K562 (cell line): ENCODE results near the gene ZNF669. TPM values are rescaled to one million over a fixed set of nuclear protein-coding genes. Genes with fewer than 3 reads are reported as not detected.

Experiments used
- CHCHD3 ChIP-seq: fragments of 250-450 bp; sonication (Bioruptor Pico); IDR thresholded peaks from 2 replicates; pipeline ENCODE4 v2.1.2; 2022; ENCODE audit warnings: mild to moderate bottlenecking
- RCOR1 ChIP-seq, 2 experiments: IDR thresholded peaks; 2 replicates each; pipeline ENCODE4 v1.6.1; 2012; ENCODE audit warnings: low read depth in 2 of 2, low read length in 2 of 2, borderline replicate concordance in 1 of 2, improper control_type of control experiment in 1 of 2
- ZNF584 ChIP-seq: fragments of 200-800 bp; sonication (Bioruptor generic); IDR thresholded peaks from 2 replicates; pipeline ENCODE4 v1.6.1; 2016; ENCODE audit warnings: low read depth, mild to moderate bottlenecking, missing genetic modification characterization, missing compliant biosample characterization
- polyA plus RNA-seq, 8 experiments: library from polyadenylated mRNA; depleted of rRNA in 4 of 8; stranded (reverse) in 5 of 8; unstranded in 3 of 8; fragments of >200 nt; fragmentation: Nextera tagmentation in 2 of 8; fragmentation: Illumina TruSeq in 1 of 8; extraction: Ambion mirVana in 2 of 8; extraction: Trizol in 1 of 8; gene quantifications; 2 replicates each; pipeline versions ENCODE4 v1.2.1 to v1.2.3, GENCODE V29; 2011 to 2014; ENCODE audit warnings: inconsistent platforms in 1 of 8, missing spikeins in 1 of 8
- total RNA-seq, 7 experiments: library from RNA; depleted of rRNA in 6 of 7; stranded (reverse); fragments of >200 nt in 6 of 7; fragmentation: Illumina TruSeq in 2 of 7; extraction: Trizol in 2 of 7; gene quantifications; 2 replicates each; pipeline versions ENCODE4 v1.2.1 to v1.2.3, GENCODE V29; 2011 to 2021; ENCODE audit warnings: low replicate concordance in 1 of 7
- TF ChIP-seq, protein P1 (sequence below): fragments of 200-800 bp; sonication (Bioruptor generic); IDR thresholded peaks from 2 replicates; pipeline ENCODE4 v1.6.1; 2016; ENCODE audit warnings: missing genetic modification characterization, missing compliant biosample characterization
- TF ChIP-seq, protein P2 (sequence below), 2 experiments: fragments of 450-650 bp in 1 of 2; sonication (generic) in 1 of 2; formaldehyde crosslinking in 1 of 2; IDR thresholded peaks in 1 of 2; conservative IDR thresholded peaks in 1 of 2; 2 replicates each; pipeline versions ENCODE4 v1.6.1 to v1.8.1; 2016 to 2023; ENCODE audit warnings: mild to moderate bottlenecking in 2 of 2, moderate library complexity in 2 of 2, inconsistent platforms in 1 of 2, missing genetic modification reagents in 1 of 2
- TF ChIP-seq, protein P3 (sequence below): fragments of 200-800 bp; sonication (Bioruptor generic); IDR thresholded peaks from 2 replicates; pipeline ENCODE4 v1.6.1; 2017; ENCODE audit warnings: missing genetic modification characterization, missing compliant biosample characterization
- TF ChIP-seq, protein P4 (sequence below): sonication (generic); formaldehyde crosslinking; IDR thresholded peaks from 2 replicates; pipeline ENCODE4 v1.8.0; 2022; ENCODE audit warnings: mild to moderate bottlenecking, missing genetic modification reagents

Gene ZNF669
- total and polyA plus RNA-seq, 9 of the 15 experiments (the other 6 are each of a cell fraction or from before 2014, with no cell fraction given), result 5.3 to 18.3 (median 10.2) TPM

DNA sequence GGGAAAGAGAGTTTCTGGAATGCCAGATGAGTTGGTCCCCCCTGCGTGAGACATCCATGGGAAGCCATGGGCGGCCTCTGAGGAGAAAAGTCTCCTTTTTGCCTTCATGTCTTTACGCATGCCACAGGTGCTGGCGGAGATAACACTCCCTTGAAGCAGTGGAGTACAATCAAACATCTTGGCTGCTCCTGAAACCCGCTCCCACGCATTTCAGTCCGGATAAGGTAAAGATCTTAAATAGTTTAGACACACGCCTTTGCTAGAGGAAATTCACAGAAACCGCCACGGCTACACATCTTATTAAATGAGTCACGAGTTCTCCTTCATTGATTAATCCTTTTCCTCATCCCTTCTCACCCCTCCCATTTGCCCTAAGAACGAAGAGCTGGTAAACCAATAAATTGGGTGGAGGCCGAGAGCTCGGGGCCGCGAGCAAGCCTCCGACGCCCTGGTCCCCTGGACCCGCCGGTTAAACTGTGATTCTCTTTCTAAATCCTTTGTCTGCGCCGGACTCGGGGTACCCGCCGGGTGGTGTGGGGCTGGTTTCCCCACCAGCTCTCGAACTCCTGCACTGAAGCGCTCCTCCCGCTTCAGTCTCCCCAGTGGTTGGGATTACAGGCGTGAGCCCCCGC, 6.6 kb upstream of the ZNF669 start (continued):
- TF ChIP-seq, protein P1, sequence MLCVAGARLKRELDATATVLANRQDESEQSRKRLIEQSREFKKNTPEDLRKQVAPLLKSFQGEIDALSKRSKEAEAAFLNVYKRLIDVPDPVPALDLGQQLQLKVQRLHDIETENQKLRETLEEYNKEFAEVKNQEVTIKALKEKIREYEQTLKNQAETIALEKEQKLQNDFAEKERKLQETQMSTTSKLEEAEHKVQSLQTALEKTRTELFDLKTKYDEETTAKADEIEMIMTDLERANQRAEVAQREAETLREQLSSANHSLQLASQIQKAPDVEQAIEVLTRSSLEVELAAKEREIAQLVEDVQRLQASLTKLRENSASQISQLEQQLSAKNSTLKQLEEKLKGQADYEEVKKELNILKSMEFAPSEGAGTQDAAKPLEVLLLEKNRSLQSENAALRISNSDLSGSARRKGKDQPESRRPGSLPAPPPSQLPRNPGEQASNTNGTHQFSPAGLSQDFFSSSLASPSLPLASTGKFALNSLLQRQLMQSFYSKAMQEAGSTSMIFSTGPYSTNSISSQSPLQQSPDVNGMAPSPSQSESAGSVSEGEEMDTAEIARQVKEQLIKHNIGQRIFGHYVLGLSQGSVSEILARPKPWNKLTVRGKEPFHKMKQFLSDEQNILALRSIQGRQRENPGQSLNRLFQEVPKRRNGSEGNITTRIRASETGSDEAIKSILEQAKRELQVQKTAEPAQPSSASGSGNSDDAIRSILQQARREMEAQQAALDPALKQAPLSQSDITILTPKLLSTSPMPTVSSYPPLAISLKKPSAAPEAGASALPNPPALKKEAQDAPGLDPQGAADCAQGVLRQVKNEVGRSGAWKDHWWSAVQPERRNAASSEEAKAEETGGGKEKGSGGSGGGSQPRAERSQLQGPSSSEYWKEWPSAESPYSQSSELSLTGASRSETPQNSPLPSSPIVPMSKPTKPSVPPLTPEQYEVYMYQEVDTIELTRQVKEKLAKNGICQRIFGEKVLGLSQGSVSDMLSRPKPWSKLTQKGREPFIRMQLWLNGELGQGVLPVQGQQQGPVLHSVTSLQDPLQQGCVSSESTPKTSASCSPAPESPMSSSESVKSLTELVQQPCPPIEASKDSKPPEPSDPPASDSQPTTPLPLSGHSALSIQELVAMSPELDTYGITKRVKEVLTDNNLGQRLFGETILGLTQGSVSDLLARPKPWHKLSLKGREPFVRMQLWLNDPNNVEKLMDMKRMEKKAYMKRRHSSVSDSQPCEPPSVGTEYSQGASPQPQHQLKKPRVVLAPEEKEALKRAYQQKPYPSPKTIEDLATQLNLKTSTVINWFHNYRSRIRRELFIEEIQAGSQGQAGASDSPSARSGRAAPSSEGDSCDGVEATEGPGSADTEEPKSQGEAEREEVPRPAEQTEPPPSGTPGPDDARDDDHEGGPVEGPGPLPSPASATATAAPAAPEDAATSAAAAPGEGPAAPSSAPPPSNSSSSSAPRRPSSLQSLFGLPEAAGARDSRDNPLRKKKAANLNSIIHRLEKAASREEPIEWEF (CRISPR knock-in tag), result no peak
- TF ChIP-seq ZNF584 (CRISPR knock-in tag) (0 out of 2 replicates have a peak, but pooled peaks have one; percentile 36), CHCHD3 (no peak), RCOR1 (IDR thresholded peaks at IDR 0.05; ENCODE audit: borderline replicate concordance in 1 of 2, low read depth in 2 of 2, low read length in 2 of 2) (peak; percentile 83 to 96; a peak in 3 of 4 replicates)
- TF ChIP-seq, protein P2, sequence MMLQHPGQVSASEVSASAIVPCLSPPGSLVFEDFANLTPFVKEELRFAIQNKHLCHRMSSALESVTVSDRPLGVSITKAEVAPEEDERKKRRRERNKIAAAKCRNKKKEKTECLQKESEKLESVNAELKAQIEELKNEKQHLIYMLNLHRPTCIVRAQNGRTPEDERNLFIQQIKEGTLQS (IDR thresholded peaks at IDR 0.05), result 0 out of 2 replicates have a peak, but pooled peaks have one; percentile 29
- TF ChIP-seq, protein P2 (CRISPR knock-in tag; conservative IDR thresholded peaks at IDR 0.05), result no peak
- TF ChIP-seq, protein P3, sequence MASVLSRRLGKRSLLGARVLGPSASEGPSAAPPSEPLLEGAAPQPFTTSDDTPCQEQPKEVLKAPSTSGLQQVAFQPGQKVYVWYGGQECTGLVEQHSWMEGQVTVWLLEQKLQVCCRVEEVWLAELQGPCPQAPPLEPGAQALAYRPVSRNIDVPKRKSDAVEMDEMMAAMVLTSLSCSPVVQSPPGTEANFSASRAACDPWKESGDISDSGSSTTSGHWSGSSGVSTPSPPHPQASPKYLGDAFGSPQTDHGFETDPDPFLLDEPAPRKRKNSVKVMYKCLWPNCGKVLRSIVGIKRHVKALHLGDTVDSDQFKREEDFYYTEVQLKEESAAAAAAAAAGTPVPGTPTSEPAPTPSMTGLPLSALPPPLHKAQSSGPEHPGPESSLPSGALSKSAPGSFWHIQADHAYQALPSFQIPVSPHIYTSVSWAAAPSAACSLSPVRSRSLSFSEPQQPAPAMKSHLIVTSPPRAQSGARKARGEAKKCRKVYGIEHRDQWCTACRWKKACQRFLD (CRISPR knock-in tag), result peak; percentile 71
- TF ChIP-seq, protein P4, sequence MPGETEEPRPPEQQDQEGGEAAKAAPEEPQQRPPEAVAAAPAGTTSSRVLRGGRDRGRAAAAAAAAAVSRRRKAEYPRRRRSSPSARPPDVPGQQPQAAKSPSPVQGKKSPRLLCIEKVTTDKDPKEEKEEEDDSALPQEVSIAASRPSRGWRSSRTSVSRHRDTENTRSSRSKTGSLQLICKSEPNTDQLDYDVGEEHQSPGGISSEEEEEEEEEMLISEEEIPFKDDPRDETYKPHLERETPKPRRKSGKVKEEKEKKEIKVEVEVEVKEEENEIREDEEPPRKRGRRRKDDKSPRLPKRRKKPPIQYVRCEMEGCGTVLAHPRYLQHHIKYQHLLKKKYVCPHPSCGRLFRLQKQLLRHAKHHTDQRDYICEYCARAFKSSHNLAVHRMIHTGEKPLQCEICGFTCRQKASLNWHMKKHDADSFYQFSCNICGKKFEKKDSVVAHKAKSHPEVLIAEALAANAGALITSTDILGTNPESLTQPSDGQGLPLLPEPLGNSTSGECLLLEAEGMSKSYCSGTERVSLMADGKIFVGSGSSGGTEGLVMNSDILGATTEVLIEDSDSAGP (CRISPR knock-in tag), result no peak
